Stimulated activated CD8-positive, alpha-beta memory T cell treated with anti-CD3 and anti-CD28 coated beads, Interleukin-2, amount 100 ng/mL, for 48 hours (primary cell): ENCODE results near the gene ZFPM1.

ENCODE experiments used
- DNase-seq, 2 donors: peaks; one replicate each; pipeline ENCODE4 v3.0.0-alpha.2; 2020; ENCODE audit warnings: low read depth in 2 of 2

Gene ZFPM1

DNA sequence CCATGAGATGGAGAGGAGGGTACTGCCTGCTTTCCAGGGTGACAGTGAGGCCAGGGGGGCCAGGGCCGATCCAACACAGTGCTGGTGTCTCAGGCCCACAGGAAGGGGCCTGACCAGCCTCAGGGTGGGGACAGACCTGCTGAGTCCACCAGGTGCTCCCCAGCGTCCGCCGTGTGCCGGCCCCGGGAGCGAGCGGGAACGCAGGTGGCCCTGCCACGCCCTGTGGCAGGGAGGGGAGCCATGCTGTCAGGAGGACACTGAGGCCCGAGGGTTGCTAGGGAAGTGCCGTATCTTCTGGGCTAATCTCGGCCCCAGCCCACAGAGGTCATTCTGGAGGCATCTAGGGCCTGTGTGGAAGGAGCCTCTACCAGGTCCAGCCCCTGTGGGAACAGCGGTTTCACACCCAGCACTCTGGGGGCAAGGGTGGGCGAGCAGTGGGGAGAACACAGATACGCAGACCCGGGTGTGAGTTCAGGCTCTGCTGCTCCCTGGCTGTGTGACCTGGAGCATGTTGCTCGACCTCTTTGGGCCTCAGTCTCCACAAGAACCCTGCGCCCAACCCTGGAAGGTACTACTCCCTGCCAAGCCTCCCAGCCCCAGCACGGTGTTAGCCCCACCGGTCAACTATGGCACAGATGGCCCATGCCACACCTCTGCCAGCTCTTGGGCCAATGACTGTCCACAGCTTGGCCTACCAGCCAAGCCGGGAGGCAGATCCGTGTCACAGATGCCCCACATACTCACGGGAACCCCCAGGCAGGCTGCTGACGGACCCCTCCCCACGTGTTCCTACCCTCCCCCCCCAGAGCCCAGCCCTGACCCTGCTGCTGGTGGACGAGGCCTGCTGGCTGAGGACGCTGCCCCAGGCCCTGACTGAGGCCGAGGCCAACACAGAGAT is 73.2 kb downstream of the ZFPM1 start:
- no peak for DNase-seq

- DNase-seq: no peak
Measured at GRCh38 chr16:88526906-88527185, 73.8 kb downstream of the ZFPM1 start.

GRCh38 chr16:88527186-88527936 is 74.3 kb downstream of the ZFPM1 start:
- DNase-seq: peak; percentile 46 to 49

- no peak for DNase-seq
Measured at GRCh38 chr16:88527937-88528743, 75.1 kb downstream of the ZFPM1 start.

GRCh38 chr16:88528902-88529318 is 75.8 kb downstream of the ZFPM1 start:
- no peak for DNase-seq

DNA sequence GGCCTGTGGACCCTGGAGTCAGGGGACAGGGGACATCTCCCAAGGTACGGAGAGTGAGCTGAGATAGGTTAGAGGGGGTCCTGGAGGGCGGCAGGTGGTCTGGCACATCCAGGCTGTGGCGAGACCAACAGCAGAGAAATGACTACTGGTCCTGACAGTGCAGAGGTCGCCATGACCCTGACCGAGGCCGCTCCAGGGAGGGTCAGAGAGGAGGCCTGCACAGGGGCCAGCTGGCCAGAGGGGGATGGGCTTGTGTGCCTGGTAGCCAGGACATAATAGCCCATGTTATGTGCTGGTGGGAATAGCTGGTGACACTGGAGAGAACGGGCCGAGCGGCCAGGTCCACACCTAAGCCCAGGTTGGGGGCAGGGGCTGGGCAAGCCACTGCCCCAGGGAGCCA is 76.5 kb downstream of the ZFPM1 start:
- no peak for DNase-seq

GRCh38 chr16:88530051-88530857 is 77.2 kb downstream of the ZFPM1 start:
- no peak for DNase-seq

GRCh38 chr16:88530858-88531203 is 77.8 kb downstream of the ZFPM1 start:
- DNase-seq: no peak

DNA sequence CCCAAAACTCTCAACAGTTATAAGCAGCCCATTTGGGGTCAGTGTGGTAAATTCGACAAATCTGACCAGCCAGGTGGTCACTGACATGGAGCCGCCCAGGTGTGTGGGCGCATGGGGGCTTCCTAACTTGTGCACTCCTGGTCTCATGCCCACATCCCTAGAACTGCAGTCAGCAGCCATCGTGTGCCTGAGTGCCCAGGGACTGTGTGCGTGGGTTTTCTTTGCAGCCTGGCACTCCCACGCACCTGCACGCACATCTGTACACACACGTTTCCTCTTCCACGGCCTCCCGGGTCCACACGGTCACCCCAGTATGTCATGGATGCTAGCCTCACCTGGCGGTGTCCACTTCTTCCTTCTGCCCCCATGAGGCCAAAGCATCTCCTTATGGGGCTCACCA is 78.3 kb downstream of the ZFPM1 start:
- no peak for DNase-seq

GRCh38 chr16:88531931-88532433 is 78.9 kb downstream of the ZFPM1 start:
- DNase-seq: no peak

- no peak for DNase-seq
Measured at GRCh38 chr16:88532434-88533241, 79.6 kb downstream of the ZFPM1 start.

DNA sequence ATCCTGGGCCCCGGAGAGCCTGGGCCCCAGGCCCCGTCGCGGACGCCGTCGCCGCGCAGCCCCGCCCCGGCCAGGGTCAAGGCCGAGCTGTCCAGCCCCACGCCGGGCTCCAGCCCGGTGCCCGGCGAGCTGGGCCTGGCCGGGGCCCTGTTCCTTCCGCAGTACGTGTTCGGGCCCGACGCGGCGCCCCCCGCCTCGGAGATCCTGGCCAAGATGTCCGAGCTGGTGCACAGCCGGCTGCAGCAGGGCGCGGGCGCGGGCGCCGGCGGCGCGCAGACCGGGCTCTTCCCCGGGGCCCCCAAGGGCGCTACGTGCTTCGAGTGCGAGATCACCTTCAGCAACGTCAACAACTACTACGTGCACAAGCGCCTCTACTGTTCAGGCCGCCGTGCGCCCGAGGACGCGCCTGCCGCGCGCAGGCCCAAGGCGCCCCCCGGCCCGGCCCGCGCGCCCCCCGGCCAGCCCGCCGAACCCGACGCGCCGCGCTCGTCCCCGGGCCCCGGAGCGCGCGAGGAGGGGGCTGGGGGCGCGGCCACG is 80.4 kb downstream of the ZFPM1 start:
- DNase-seq: no peak

- DNase-seq: peak; percentile 70 to 74
Measured at GRCh38 chr16:88533932-88534637, 81.0 kb downstream of the ZFPM1 start.

DNA sequence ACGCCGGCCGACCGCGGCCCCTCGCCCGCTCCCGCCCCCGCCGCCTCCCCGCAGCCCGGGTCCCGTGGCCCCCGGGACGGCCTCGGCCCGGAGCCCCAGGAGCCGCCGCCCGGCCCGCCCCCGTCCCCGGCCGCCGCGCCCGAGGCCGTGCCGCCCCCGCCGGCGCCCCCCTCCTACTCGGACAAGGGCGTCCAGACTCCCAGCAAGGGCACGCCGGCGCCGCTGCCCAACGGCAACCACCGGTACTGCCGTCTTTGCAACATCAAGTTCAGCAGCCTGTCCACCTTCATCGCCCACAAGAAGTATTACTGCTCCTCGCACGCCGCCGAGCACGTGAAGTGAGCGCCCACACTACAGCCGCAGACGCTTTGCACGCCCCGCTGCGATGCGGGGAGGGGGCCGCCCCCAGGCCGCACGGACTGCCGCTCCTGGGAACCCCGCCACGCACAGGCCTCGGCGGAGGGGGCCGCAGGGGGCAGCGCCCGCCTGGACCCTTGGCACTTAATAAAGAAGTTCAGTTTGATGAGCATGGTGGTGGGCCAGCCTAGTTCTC is 81.6 kb downstream of the ZFPM1 start:
- peak; percentile 13 to 21 for DNase-seq

- no peak for DNase-seq
Measured at GRCh38 chr16:88535191-88535856, 82.2 kb downstream of the ZFPM1 start.

GRCh38 chr16:88535857-88536222 is 82.8 kb downstream of the ZFPM1 start:
- DNase-seq: no peak

DNA sequence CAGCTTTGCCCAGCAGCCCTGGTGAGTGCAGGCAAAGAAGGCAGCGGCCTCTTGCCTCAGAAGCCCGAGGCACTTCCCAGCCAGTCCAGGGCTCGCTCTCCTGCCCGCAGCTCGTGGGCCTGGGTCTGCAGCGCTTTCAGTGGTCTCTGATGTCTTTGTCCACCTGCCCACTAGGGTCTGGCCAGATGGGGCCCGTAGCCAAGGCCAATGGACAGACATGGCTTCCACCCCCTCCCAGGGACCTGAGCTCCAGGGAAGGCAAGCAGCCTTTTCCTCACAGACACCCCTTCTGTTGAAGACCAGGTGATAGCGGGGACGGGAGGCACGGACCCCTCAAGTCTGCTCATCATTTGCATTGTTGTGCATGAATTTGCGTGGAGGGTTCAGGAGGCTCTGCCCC is 83.4 kb downstream of the ZFPM1 start:
- DNase-seq: no peak

DNA sequence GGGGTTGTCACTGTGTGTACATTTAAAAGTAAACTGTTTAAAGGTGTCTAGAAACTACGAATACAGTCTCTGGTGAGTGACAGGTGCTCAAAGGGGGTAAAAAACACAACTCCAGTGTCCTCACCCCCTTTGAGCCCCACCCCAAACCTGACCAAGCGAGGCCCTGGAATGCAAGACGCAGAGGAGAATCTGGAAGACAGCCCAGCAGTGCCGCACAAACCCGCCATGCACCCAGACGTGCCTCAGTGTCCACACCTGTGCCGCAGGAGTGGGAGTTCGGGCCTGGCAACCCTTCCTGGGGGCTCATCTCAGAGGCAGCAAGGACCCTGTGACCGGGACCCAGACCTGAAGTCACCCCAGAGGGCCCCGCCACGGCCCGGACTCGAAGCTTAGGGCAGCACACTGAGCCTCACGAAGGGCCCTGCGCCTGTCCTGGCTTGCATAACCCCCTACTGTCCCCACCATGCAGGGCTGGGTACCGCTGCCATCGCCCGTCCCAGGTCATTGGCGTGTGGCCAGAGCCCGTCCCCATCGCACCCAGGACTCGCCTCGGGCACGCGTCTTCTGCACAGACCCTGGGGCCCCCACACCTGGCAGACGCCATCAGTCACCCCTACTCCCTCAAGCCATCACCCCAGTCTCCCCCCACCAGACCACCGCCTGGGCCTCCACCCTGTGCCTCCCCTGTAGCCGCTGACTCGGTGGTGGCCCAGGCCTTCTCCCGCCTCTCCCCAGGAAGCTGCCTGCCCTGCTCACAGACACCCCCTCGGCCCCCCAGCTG is 84.1 kb downstream of the ZFPM1 start:
- DNase-seq: no peak
